SK-N-SH (cell line): ENCODE measurements around the gene ODAD3. TPM values are rescaled to one million over a fixed set of nuclear protein-coding genes. Genes with fewer than 3 reads are reported as not detected.
A peak's percentile ranks its signal among the peaks of the same experiment; 100 is the strongest.

ENCODE experiments used
- CTCF ChIA-PET: fragments of 300-600, 350-600 bp; formaldehyde crosslinking; extraction: SDS; loops from one replicate; lab custom pipeline; 2021; lab: Yijun Ruan, JAX
- POLR2A ChIA-PET: fragments of 350-600 bp; sonication (Branson Sonifier 250); formaldehyde crosslinking; extraction: SDS; loops from one replicate; lab custom pipeline; 2020; ENCODE audit warnings: antibody characterized with exemption, inconsistent platforms; lab: Yijun Ruan, JAX
- DNase-seq: peaks from one replicate; pipeline ENCODE4 v3.0.0; 2012
- H2AFZ ChIP-seq: fragments of 200-600 bp; sonication (generic); 2 replicates; pipeline ENCODE4 v1.8.1; 2016; ENCODE audit warnings: antibody characterized with exemption, mild to moderate bottlenecking, low read depth
- H3F3A ChIP-seq: fragments of 200-600 bp; sonication (generic); replicated peaks from 2 replicates; pipeline ENCODE3; 2016; ENCODE audit warnings: antibody characterized with exemption, mild to moderate bottlenecking; ENCODE audit not compliant: insufficient read depth
- H3K27ac ChIP-seq, 2 experiments: fragments of 200-500 bp in 1 of 2; fragments of 200-600 bp in 1 of 2; sonication (Bioruptor generic) in 1 of 2; sonication (generic), shearing (Covaris generic) in 1 of 2; 2 replicates each; pipeline versions ENCODE4 v1.5.1 to v1.6.1; 2014 to 2016; ENCODE audit warnings: low read depth in 2 of 2, inconsistent platforms in 1 of 2, low read length in 1 of 2, mild to moderate bottlenecking in 1 of 2, mixed read lengths in 1 of 2
- H3K27me3 ChIP-seq: fragments of 200-600 bp; sonication (generic), shearing (Covaris generic); 2 replicates; pipeline ENCODE4 v1.6.1; 2016; ENCODE audit warnings: mixed run types; ENCODE audit not compliant: insufficient read depth
- H3K36me3 ChIP-seq, 2 experiments: fragments of 200-500 bp in 1 of 2; fragments of 200-600 bp in 1 of 2; sonication (Bioruptor generic) in 1 of 2; sonication (generic) in 1 of 2; replicated peaks in 1 of 2; 2 replicates each; pipeline versions ENCODE3 to v1.5.1; 2014 to 2016; ENCODE audit warnings: low read length in 1 of 2, mild to moderate bottlenecking in 1 of 2; ENCODE audit not compliant: insufficient read depth in 2 of 2, control insufficient read depth in 1 of 2
- H3K4me1 ChIP-seq, 2 experiments: fragments of 200-500 bp in 1 of 2; fragments of 200-600 bp in 1 of 2; sonication (Bioruptor generic) in 1 of 2; sonication (generic), shearing (Covaris generic) in 1 of 2; 2 replicates each; pipeline versions ENCODE4 v1.5.1 to v1.6.1; 2014 to 2016; ENCODE audit warnings: low read depth in 1 of 2, low read length in 1 of 2, mixed run types in 1 of 2; ENCODE audit not compliant: insufficient read depth in 2 of 2, control insufficient read depth in 1 of 2
- H3K4me2 ChIP-seq: fragments of 200-600 bp; sonication (generic), shearing (Covaris generic); 2 replicates; pipeline ENCODE4 v1.6.1; 2017; ENCODE audit warnings: mixed run types
- H3K4me3 ChIP-seq, 2 experiments: fragments of 200-500 bp in 1 of 2; fragments of 200-600 bp in 1 of 2; sonication (Bioruptor generic) in 1 of 2; sonication (generic), shearing (Covaris generic) in 1 of 2; 2 replicates each; pipeline versions ENCODE4 v1.5.1 to v1.8.1; 2014 to 2016; ENCODE audit warnings: low read depth in 2 of 2, inconsistent platforms in 1 of 2, low read length in 1 of 2, mild to moderate bottlenecking in 1 of 2, mixed read lengths in 1 of 2, moderate library complexity in 1 of 2
- H3K79me2 ChIP-seq: fragments of 200-600 bp; sonication (generic); 2 replicates; pipeline ENCODE4 v1.8.1; 2017; ENCODE audit warnings: mild to moderate bottlenecking; ENCODE audit not compliant: insufficient read depth
- H3K9ac ChIP-seq: fragments of 200-600 bp; sonication (generic); 2 replicates; pipeline ENCODE4 v1.6.1; 2017; ENCODE audit warnings: mixed run types
- H3K9me2 ChIP-seq: fragments of 200-600 bp; sonication (generic); 2 replicates; pipeline ENCODE4 v1.6.1; 2017; ENCODE audit warnings: mixed run types
- H3K9me3 ChIP-seq: fragments of 200-600 bp; sonication (generic); 2 replicates; pipeline ENCODE4 v1.6.1; 2017; ENCODE audit warnings: mixed run types, mild to moderate bottlenecking, moderate library complexity
- H4K20me1 ChIP-seq: fragments of 200-600 bp; sonication (generic); 2 replicates; pipeline ENCODE4 v1.6.1; 2017; ENCODE audit warnings: mild to moderate bottlenecking, mixed run types; ENCODE audit not compliant: insufficient read depth
- CHD2 ChIP-seq: fragments of 150-350 bp; IDR thresholded peaks from 2 replicates; pipeline ENCODE4 v1.6.1; 2018; ENCODE audit warnings: low read length; ENCODE audit not compliant: partially characterized antibody
- CTCF ChIP-seq: fragments of 200-600 bp; sonication (generic); IDR thresholded peaks from 2 replicates; pipeline ENCODE4 v1.6.1; 2017; ENCODE audit warnings: antibody characterized with exemption, mild to moderate bottlenecking, moderate library complexity
- GATA2 ChIP-seq: sonication (generic); formaldehyde crosslinking; IDR thresholded peaks from 2 replicates; pipeline ENCODE4 v1.5.0; 2020; ENCODE audit warnings: mild to moderate bottlenecking, missing genetic modification reagents
- IRF3 ChIP-seq: fragments of 150-350 bp; IDR thresholded peaks from 2 replicates; pipeline ENCODE4 v1.6.1; 2016; ENCODE audit warnings: mild to moderate bottlenecking, low read depth, low read length
- NFIC ChIP-seq: IDR thresholded peaks from 2 replicates; pipeline ENCODE4 v1.4.0; 2012; ENCODE audit warnings: borderline replicate concordance
- REST ChIP-seq: IDR thresholded peaks from 2 replicates; pipeline ENCODE4 v1.6.1; 2012; ENCODE audit warnings: mild to moderate bottlenecking, low read depth, low read length, moderate library complexity
- WGBS: methylation state at CpG from one replicate; pipeline ENCODE4 v1.1.6; 2017; ENCODE audit warnings: low lambda C conversion rate; 5-methylcytosine and 5-hydroxymethylcytosine counted together
- polyA plus RNA-seq, 3 experiments: library from polyadenylated mRNA; depleted of rRNA; stranded (reverse); fragments of >200 nt; gene quantifications; 2 replicates each; pipeline ENCODE4 v1.2.3, GENCODE V29; 2012
- TF ChIP-seq, protein P1 (sequence below): IDR thresholded peaks from 2 replicates; pipeline ENCODE4 v1.4.0; 2012; ENCODE audit warnings: low read depth, borderline replicate concordance
- TF ChIP-seq, protein P2 (sequence below): fragments of 150-350 bp; IDR thresholded peaks from 2 replicates; pipeline ENCODE4 v1.6.1; 2017; ENCODE audit warnings: antibody characterized with exemption, low read length, low read depth, borderline replicate concordance

Gene ODAD3
- polyA plus RNA-seq, 1 of the 3 experiments (the other 2 are of a cell fraction), result 4.2 TPM

- H2AFZ ChIP-seq, result no peak overlapping the region
- H3K4me1 ChIP-seq, result no peaks in the 10 kb centered on the region
- H3K9ac ChIP-seq, result no peak overlapping the region
- TF ChIP-seq REST (no peak), CTCF (no peak), NFIC (no peak), CHD2 (no peak), IRF3 (no peak), GATA2 (CRISPR knock-in tag) (no peak)
- TF ChIP-seq, protein P1, sequence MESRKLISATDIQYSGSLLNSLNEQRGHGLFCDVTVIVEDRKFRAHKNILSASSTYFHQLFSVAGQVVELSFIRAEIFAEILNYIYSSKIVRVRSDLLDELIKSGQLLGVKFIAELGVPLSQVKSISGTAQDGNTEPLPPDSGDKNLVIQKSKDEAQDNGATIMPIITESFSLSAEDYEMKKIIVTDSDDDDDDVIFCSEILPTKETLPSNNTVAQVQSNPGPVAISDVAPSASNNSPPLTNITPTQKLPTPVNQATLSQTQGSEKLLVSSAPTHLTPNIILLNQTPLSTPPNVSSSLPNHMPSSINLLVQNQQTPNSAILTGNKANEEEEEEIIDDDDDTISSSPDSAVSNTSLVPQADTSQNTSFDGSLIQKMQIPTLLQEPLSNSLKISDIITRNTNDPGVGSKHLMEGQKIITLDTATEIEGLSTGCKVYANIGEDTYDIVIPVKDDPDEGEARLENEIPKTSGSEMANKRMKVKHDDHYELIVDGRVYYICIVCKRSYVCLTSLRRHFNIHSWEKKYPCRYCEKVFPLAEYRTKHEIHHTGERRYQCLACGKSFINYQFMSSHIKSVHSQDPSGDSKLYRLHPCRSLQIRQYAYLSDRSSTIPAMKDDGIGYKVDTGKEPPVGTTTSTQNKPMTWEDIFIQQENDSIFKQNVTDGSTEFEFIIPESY, result no peak
- TF ChIP-seq, protein P2, sequence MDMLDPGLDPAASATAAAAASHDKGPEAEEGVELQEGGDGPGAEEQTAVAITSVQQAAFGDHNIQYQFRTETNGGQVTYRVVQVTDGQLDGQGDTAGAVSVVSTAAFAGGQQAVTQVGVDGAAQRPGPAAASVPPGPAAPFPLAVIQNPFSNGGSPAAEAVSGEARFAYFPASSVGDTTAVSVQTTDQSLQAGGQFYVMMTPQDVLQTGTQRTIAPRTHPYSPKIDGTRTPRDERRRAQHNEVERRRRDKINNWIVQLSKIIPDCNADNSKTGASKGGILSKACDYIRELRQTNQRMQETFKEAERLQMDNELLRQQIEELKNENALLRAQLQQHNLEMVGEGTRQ, result no peak
- TF ChIP-seq, all 33 proteins: peak for 0
- no peak overlapping the region for H3K27ac ChIP-seq
- CTCF ChIA-PET, result interaction anchor here (1.0 to 4.2 kb wide), 8 partner anchors 12 to 251 kb away, joined by 3 to 36 read pairs (median 5); no protein-coding TSS in a partner anchor
- no peaks in the 10 kb centered on the region for H3K9me3 ChIP-seq
- no peaks in the 10 kb centered on the region for H3K79me2 ChIP-seq
- no peaks in the 10 kb centered on the region for H4K20me1 ChIP-seq
- H3K27me3 ChIP-seq, result no peaks in the 10 kb centered on the region
- H3K36me3 ChIP-seq, result peaks cover 8 to 35% of the 10 kb centered on the region in 2 experiments
- peak; percentile 30 for DNase-seq
- no peak overlapping the region for H3K4me3 ChIP-seq
- H3K4me2 ChIP-seq, result no peak overlapping the region
- H3K9me2 ChIP-seq, result no peaks in the 10 kb centered on the region
- 89% methylated on average over 22 of the region's 31 CpGs for WGBS
- POLR2A ChIA-PET, result interaction anchor here (0.6 to 1.7 kb wide), 4 partner anchors 7 to 74 kb away, joined by 3 to 7 read pairs (median 3); no protein-coding TSS in a partner anchor
- H3F3A ChIP-seq, result peaks cover 9% of the 10 kb centered on the region
These were observed 14.1 kb upstream of the ODAD3 start for GRCh38 chr19:11448923-11449554.
